HG02970 (cell line): ENCODE measurements around the gene COL4A3.

Experiments used
- ATAC-seq: cut with Tn5 transposase; IDR thresholded peaks from one replicate; pipeline ENCODE4 v1.9.1; 2021; ENCODE audit warnings: mild to moderate bottlenecking, moderate library complexity, moderate number of reproducible peaks; ENCODE audit not compliant: unreplicated experiment, low FRiP score

Gene COL4A3

GRCh38 chr2:227280895-227281294, 116.5 kb downstream of the COL4A3 start:
- no peak for ATAC-seq

GRCh38 chr2:227285741-227286236, 121.4 kb downstream of the COL4A3 start:
- no peak for ATAC-seq

- ATAC-seq, result no peak
These were observed 123.3 kb downstream of the COL4A3 start for GRCh38 chr2:227287771-227288170.

GRCh38 chr2:227292314-227292713, 127.9 kb downstream of the COL4A3 start:
- ATAC-seq, result no peak

- no peak for ATAC-seq
These were observed 129.1 kb downstream of the COL4A3 start for GRCh38 chr2:227293531-227293930.

- ATAC-seq, result no peak
These were observed 131.4 kb downstream of the COL4A3 start for GRCh38 chr2:227295806-227296205.

GRCh38 chr2:227296671-227297405, 132.4 kb downstream of the COL4A3 start:
- no peak for ATAC-seq

- no peak for ATAC-seq
These were observed 137.1 kb downstream of the COL4A3 start for GRCh38 chr2:227301523-227301922.

- no peak for ATAC-seq
These were observed 144.4 kb downstream of the COL4A3 start for GRCh38 chr2:227308784-227309183.

- no peak for ATAC-seq
These were observed 146.3 kb downstream of the COL4A3 start for GRCh38 chr2:227310756-227311110.

GRCh38 chr2:227311861-227312506, 147.6 kb downstream of the COL4A3 start:
- ATAC-seq, result no peak

- no peak for ATAC-seq
These were observed 148.2 kb downstream of the COL4A3 start for GRCh38 chr2:227312579-227312978.

GRCh38 chr2:227313310-227313709, 148.9 kb downstream of the COL4A3 start:
- ATAC-seq, result no peak

GRCh38 chr2:227317834-227318233, 153.4 kb downstream of the COL4A3 start:
- no peak for ATAC-seq

GRCh38 chr2:227320305-227321094, 156.1 kb downstream of the COL4A3 start:
- ATAC-seq, result no peak

GRCh38 chr2:227322530-227323205, 158.2 kb downstream of the COL4A3 start:
- no peak for ATAC-seq

GRCh38 chr2:227323818-227324217, 159.4 kb downstream of the COL4A3 start:
- no peak for ATAC-seq

GRCh38 chr2:227324642-227324994, 160.2 kb downstream of the COL4A3 start:
- ATAC-seq, result no peak

GRCh38 chr2:227324995-227325838, 160.8 kb downstream of the COL4A3 start, which contains the start of gene MFF:
Gene MFF, plus strand, starts transcription at chr2:227325251. Its CDS starts 5,415 bp downstream, at chr2:227330666.
- peak; percentile 99 for ATAC-seq

GRCh38 chr2:227325839-227326195, 161.4 kb downstream of the COL4A3 start:
- ATAC-seq, result no peak
